Endothelial cell of umbilical vein (primary cell): ENCODE data around the gene CDO1. TPM values are rescaled to one million over a fixed set of nuclear protein-coding genes. Genes with fewer than 3 reads are reported as not detected.
"Not testable (repeated sequence)": the region's sequence is repeated elsewhere in the genome, so short reads cannot be mapped to it uniquely, and the experiment has no call there.

Experiments
- BruUV-seq: library from RNA; stranded (reverse); fragments of 400-500 nt; replicated peaks from 2 replicates; lab custom pipeline; 2021; lab: Mats Ljungman, UMichigan
- CTCF ChIA-PET: fragments of 300-600, 350-600 bp; sonication (Branson Sonifier 250); formaldehyde crosslinking; loops from one replicate; lab custom pipeline; 2021; ENCODE audit warnings: antibody characterized with exemption, inconsistent platforms; lab: Charles Lee
- POLR2A ChIA-PET: fragments of 300-600, 350-600 bp; sonication (Branson Sonifier 250); formaldehyde crosslinking; loops from one replicate; lab custom pipeline; 2021; ENCODE audit warnings: antibody characterized with exemption, inconsistent platforms; lab: Charles Lee
- DNase-seq: peaks from one replicate; pipeline ENCODE4 v3.0.0-alpha.2; 2011; ENCODE audit warnings: low read depth, low spot score
- FAIRE-seq: peaks from 2 replicates; lab custom pipeline; 2011; peaks lifted over from hg19 to GRCh38; lab: Jason Lieb, UNC
- H2AFZ ChIP-seq: 2 replicates; pipeline ENCODE4 v1.6.0; 2012; ENCODE audit warnings: low read depth, low read length, control low read depth, inconsistent platforms
- H3K27ac ChIP-seq: 2 replicates; pipeline ENCODE4 v1.5.1; 2011; ENCODE audit warnings: low read depth, mild to moderate bottlenecking, control low read depth, low read length, moderate library complexity; ENCODE audit not compliant: insufficient read depth
- H3K27me3 ChIP-seq, 2 experiments: 2 replicates each; pipeline versions ENCODE4 v1.6.0 to v1.6.1; 2011; ENCODE audit warnings: low read length in 2 of 2, mixed read lengths in 1 of 2; ENCODE audit not compliant: control insufficient read depth in 2 of 2, insufficient read depth in 2 of 2
- H3K36me3 ChIP-seq, 2 experiments: 2 replicates in 1 of 2; 3 replicates in 1 of 2; pipeline ENCODE4 v1.5.1; 2011; ENCODE audit warnings: low read length in 2 of 2, mild to moderate bottlenecking in 1 of 2, moderate library complexity in 1 of 2; ENCODE audit not compliant: control insufficient read depth in 2 of 2, insufficient read depth in 2 of 2; ENCODE audit errors: extremely low read depth in 1 of 2
- H3K4me1 ChIP-seq: 3 replicates; pipeline ENCODE4 v1.5.1; 2011; ENCODE audit warnings: mild to moderate bottlenecking, low read length; ENCODE audit not compliant: control insufficient read depth, insufficient read depth; ENCODE audit errors: extremely low read depth
- H3K4me2 ChIP-seq: 2 replicates; pipeline ENCODE4 v1.6.1; 2011; ENCODE audit warnings: low read length, control low read depth, mixed read lengths; ENCODE audit not compliant: insufficient read depth
- H3K4me3 ChIP-seq, 3 experiments: fragments of 200-600 bp in 1 of 3; sonication (generic), shearing (Covaris generic) in 1 of 3; replicated peaks in 1 of 3; 2 replicates each; pipeline ENCODE4 v1.5.1; 2011 to 2016; ENCODE audit warnings: control low read depth in 3 of 3, low read length in 3 of 3, mild to moderate bottlenecking in 2 of 3, inconsistent platforms in 1 of 3, low read depth in 1 of 3, moderate library complexity in 1 of 3; ENCODE audit not compliant: insufficient read depth in 1 of 3
- H3K79me2 ChIP-seq: 2 replicates; pipeline ENCODE4 v1.6.0; 2012; ENCODE audit warnings: low read length, inconsistent platforms; ENCODE audit not compliant: control insufficient read depth, insufficient read depth
- H3K9ac ChIP-seq: replicated peaks from 2 replicates; pipeline ENCODE3; 2011; ENCODE audit warnings: low read length, control low read depth; ENCODE audit not compliant: insufficient read depth; ENCODE audit errors: extremely low read depth
- H3K9me1 ChIP-seq: replicated peaks from 3 replicates; pipeline ENCODE4 v1.6.0; 2011; ENCODE audit warnings: mild to moderate bottlenecking, low read length; ENCODE audit not compliant: control insufficient read depth, insufficient read depth; ENCODE audit errors: extremely low read depth
- H3K9me3 ChIP-seq: replicated peaks from 2 replicates; pipeline ENCODE4 v1.5.1; 2012; ENCODE audit warnings: low read length, inconsistent platforms; ENCODE audit not compliant: control insufficient read depth, insufficient read depth
- H4K20me1 ChIP-seq: replicated peaks from 2 replicates; pipeline ENCODE3; 2011; ENCODE audit warnings: mild to moderate bottlenecking, low read length; ENCODE audit not compliant: control insufficient read depth, insufficient read depth; ENCODE audit errors: extremely low read depth
- JUN ChIP-seq: IDR thresholded peaks from 2 replicates; pipeline ENCODE4 v1.6.1; 2011; ENCODE audit warnings: borderline replicate concordance, low read depth; ENCODE audit not compliant: insufficient read length, insufficient read depth
- dilution Hi-C: fragments of 300-500 bp; cut with MboI; formaldehyde crosslinking; loops from one replicate; pipeline ENCODE4 v1.15.0; 2019; ENCODE audit warnings: low sequenced_read_pairs; ENCODE audit not compliant: extremely low pct_ligation_motif_present
- intact Hi-C: fragments of 100-400 bp; cut with micrococcal nuclease; formaldehyde crosslinking; loops from one replicate; pipeline ENCODE4 v1.10.0; 2022
- polyA plus RNA-seq, 4 experiments: library from polyadenylated mRNA; depleted of rRNA in 3 of 4; stranded (reverse) in 3 of 4; unstranded in 1 of 4; fragments of >200 nt; gene quantifications; 2 replicates each; pipeline versions ENCODE4 v1.2.1 to v1.2.3, GENCODE V29; 2011 to 2012; ENCODE audit warnings: missing spikeins in 1 of 4
- total RNA-seq: library from RNA; stranded (reverse); gene quantifications from 2 replicates; pipeline ENCODE4 v1.2.3, GENCODE V29; 2021
- TF ChIP-seq, protein P1 (sequence below), 2 donors: IDR thresholded peaks; 1 replicate in 1 of 2; 2 replicates in 1 of 2; pipeline ENCODE4 v1.5.1; 2011; ENCODE audit warnings: low read length in 2 of 2, mild to moderate bottlenecking in 2 of 2, moderate library complexity in 2 of 2, control low read depth in 1 of 2, inconsistent platforms in 1 of 2, low read depth in 1 of 2; ENCODE audit not compliant: insufficient read depth in 1 of 2; ENCODE audit errors: extremely low read depth in 1 of 2

CDO1 gene
- total and polyA plus RNA-seq, 2 donors (not counting 3 experiments of a cell fraction or from before 2014, with no cell fraction given), result 1.3 to 1.7 TPM

DNA sequence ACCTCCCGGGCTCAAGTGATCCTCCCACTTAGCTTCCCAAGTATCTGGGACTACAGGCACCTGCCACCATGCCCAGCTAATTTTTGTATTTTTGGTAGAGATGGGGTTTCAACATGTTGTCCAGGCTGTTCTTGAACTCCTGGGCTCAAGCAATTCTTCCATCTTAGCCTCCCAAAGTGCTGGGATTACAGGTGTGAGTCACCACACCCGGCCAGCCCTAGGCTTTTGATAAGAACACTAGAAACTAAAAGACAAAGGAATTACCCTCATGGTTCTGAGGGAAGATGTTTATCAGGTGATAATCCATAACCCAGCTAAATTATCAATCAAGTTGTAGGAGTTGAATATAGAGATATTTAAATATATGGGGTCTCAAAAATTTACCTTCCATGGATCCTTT lies 8.4 kb downstream of the CDO1 start:
- H3K27ac ChIP-seq, H3K9me1 ChIP-seq, DNase-seq, H4K20me1 ChIP-seq, H3K79me2 ChIP-seq, H3K36me3 ChIP-seq, H3K4me3 ChIP-seq, CTCF ChIA-PET, H3K27me3 ChIP-seq, FAIRE-seq, dilution Hi-C loops, H3K4me2 ChIP-seq, H2AFZ ChIP-seq, POLR2A ChIA-PET, BruUV-seq, H3K9ac ChIP-seq, H3K9me3 ChIP-seq, intact Hi-C loops: not testable (repeated sequence)
- peaks cover 17% of the 10 kb centered on the region for H3K4me1 ChIP-seq

DNA sequence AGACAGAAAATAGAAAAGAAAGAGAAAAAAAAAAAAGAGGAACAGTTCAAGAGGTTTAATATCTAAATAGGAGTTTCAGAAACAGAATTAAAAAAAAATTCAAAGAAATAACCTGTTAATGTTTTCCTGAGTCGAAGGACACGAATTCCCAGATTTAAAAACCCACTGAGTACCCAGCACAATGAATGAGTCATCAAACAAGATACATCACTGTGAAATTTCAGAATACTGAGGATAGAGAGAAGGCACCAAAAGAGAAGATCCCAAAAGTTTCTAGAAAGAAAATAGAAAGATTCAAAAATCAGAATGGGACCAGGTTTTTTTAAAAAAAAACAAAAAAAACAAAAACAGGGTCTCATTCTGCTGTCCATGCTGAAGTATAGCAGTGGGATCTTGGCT lies 8.8 kb downstream of the CDO1 start:
- H3K4me3 ChIP-seq, result no peak overlapping the region
- no peaks in the 10 kb centered on the region for H3K9me3 ChIP-seq
- H2AFZ ChIP-seq, result no peak overlapping the region
- dilution Hi-C loops (no loop called here), intact Hi-C loops (no loop called here)
- no TSS peak for BruUV-seq
- no peaks in the 10 kb centered on the region for H4K20me1 ChIP-seq
- H3K27me3 ChIP-seq, result no peaks in the 10 kb centered on the region
- H3K9me1 ChIP-seq, result no peaks in the 10 kb centered on the region
- no peak overlapping the region for H3K9ac ChIP-seq
- ChIA-PET POLR2A (no interaction called here), CTCF (no interaction called here)
- H3K36me3 ChIP-seq, result no peaks in the 10 kb centered on the region
- no peak for FAIRE-seq
- H3K27ac ChIP-seq, result no peak overlapping the region
- H3K79me2 ChIP-seq, result no peaks in the 10 kb centered on the region
- H3K4me2 ChIP-seq, result no peak overlapping the region
- no peak for DNase-seq
- H3K4me1 ChIP-seq, result peaks cover 17% of the 10 kb centered on the region
- TF ChIP-seq JUN, result peak; percentile 18
- TF ChIP-seq, protein P1, sequence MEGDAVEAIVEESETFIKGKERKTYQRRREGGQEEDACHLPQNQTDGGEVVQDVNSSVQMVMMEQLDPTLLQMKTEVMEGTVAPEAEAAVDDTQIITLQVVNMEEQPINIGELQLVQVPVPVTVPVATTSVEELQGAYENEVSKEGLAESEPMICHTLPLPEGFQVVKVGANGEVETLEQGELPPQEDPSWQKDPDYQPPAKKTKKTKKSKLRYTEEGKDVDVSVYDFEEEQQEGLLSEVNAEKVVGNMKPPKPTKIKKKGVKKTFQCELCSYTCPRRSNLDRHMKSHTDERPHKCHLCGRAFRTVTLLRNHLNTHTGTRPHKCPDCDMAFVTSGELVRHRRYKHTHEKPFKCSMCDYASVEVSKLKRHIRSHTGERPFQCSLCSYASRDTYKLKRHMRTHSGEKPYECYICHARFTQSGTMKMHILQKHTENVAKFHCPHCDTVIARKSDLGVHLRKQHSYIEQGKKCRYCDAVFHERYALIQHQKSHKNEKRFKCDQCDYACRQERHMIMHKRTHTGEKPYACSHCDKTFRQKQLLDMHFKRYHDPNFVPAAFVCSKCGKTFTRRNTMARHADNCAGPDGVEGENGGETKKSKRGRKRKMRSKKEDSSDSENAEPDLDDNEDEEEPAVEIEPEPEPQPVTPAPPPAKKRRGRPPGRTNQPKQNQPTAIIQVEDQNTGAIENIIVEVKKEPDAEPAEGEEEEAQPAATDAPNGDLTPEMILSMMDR (IDR thresholded peaks at IDR 0.05; ENCODE audit: extremely low read depth in 1 of 2, insufficient read depth in 1 of 2, low read depth in 1 of 2, low read length in 2 of 2), result no peak
